ENCODE results near the gene TSEN34.

The TSEN34 gene

GRCh38 chr19:54188215-54188871 is 2.8 kb upstream of the TSEN34 start:
- Histone ChIP-seq H3K4ac (ENCODE audit: low read depth in 1 of 2, low read length in 2 of 2) (peak overlapping the region; percentile 75 to 76), H3K23ac (ENCODE audit: low read length in 2 of 2) (no peak overlapping the region), H2BK120ac (ENCODE audit: low read depth, low read length) (peak overlapping the region; percentile 77), H2BK12ac (ENCODE audit: low read length in 2 of 2) (peak overlapping the region in 1 of 2 experiments; percentile 11), H3K4me3 (ENCODE audit: insufficient read depth in 1 of 2, low read depth in 1 of 2, low read length in 2 of 2) (peak overlapping the region; percentile 78 to 89), H3K9ac (ENCODE audit: low read length) (peak overlapping the region; percentile 94), H3K27me3 (ENCODE audit: control insufficient read depth in 1 of 2, insufficient read depth in 1 of 2, low read length in 2 of 2) (no peaks in the 10 kb centered on the region), H3K14ac (ENCODE audit: low read length in 2 of 2) (peak overlapping the region in 1 of 2 experiments; percentile 9), H2BK5ac (ENCODE audit: low read depth, low read length, poor library complexity, severe bottlenecking) (no peak overlapping the region), H2BK15ac (ENCODE audit: low read depth, poor library complexity, severe bottlenecking) (peak overlapping the region; percentile 70), H4K91ac (ENCODE audit: low read length) (no peak overlapping the region), H4K8ac (ENCODE audit: low read length) (peak overlapping the region; percentile 42), H3K4me2 (ENCODE audit: low read length, poor library complexity, severe bottlenecking) (peak overlapping the region; percentile 83), H3K18ac (ENCODE audit: low read depth in 1 of 2, low read length in 2 of 2) (peak overlapping the region; percentile 64 to 89), H3K36me3 (ENCODE audit: control insufficient read depth in 1 of 2, insufficient read depth in 2 of 2, low read depth in 1 of 2, low read length in 2 of 2) (peaks cover 22 to 27% of the 10 kb centered on the region in 2 experiments), H3K4me1 (ENCODE audit: control insufficient read depth, insufficient read depth, low read depth, low read length) (peaks cover 18% of the 10 kb centered on the region), H3K9me3 (ENCODE audit: control insufficient read depth, low read length) (no peaks in the 10 kb centered on the region), H2AK5ac (ENCODE audit: low read length, severe bottlenecking) (peak overlapping the region; percentile 39), H3K27ac (ENCODE audit: low read length, poor library complexity, severe bottlenecking) (peak overlapping the region; percentile 53), H3K79me1 (replicated peaks; ENCODE audit: low read length, poor library complexity, severe bottlenecking) (peaks cover 28% of the 10 kb centered on the region), H2AFZ (ENCODE audit: low read depth, low read length) (no peak overlapping the region)
- WGBS: 24% methylated on average over 7 of the region's 12 CpGs
- DNase-seq: peak; percentile 65

- H3K4me2 ChIP-seq (ENCODE audit: low read length, poor library complexity, severe bottlenecking): peak within 1 kb of the TSS; percentile 83
- H2AK5ac ChIP-seq (ENCODE audit: low read length, severe bottlenecking): peak within 1 kb of the TSS; percentile 39
- H4K91ac ChIP-seq (ENCODE audit: low read length): peak within 1 kb of the TSS; percentile 92
- H3K4me3 ChIP-seq (ENCODE audit: insufficient read depth in 1 of 2, low read depth in 1 of 2, low read length in 2 of 2): peak within 1 kb of the TSS; percentile 78 to 89
- peaks cover 18% of the 10 kb centered on the region for H3K4me1 ChIP-seq (ENCODE audit: control insufficient read depth, insufficient read depth, low read depth, low read length)
- peak within 1 kb of the TSS; percentile 94 for H3K27ac ChIP-seq (ENCODE audit: low read length, poor library complexity, severe bottlenecking)
- peaks cover 22 to 30% of the 10 kb centered on the region in 2 experiments for H3K36me3 ChIP-seq (ENCODE audit: control insufficient read depth in 1 of 2, insufficient read depth in 2 of 2, low read depth in 1 of 2, low read length in 2 of 2)
- peak within 1 kb of the TSS; percentile 41 for H4K8ac ChIP-seq (ENCODE audit: low read length)
- no peaks in the 10 kb centered on the region for H3K27me3 ChIP-seq (ENCODE audit: control insufficient read depth in 1 of 2, insufficient read depth in 1 of 2, low read length in 2 of 2)
- peak within 1 kb of the TSS in 1 of 2 experiments; percentile 72 for H2BK12ac ChIP-seq (ENCODE audit: low read length in 2 of 2)
- WGBS: under 1% methylated on average over 45 of the region's 64 CpGs
- H2BK5ac ChIP-seq (ENCODE audit: low read depth, low read length, poor library complexity, severe bottlenecking): peak within 1 kb of the TSS; percentile 94
- DNase-seq: no peak
- peak within 1 kb of the TSS; percentile 94 for H3K9ac ChIP-seq (ENCODE audit: low read length)
- H3K9me3 ChIP-seq (ENCODE audit: control insufficient read depth, low read length): no peaks in the 10 kb centered on the region
- H3K4ac ChIP-seq (ENCODE audit: low read depth in 1 of 2, low read length in 2 of 2): peak within 1 kb of the TSS; percentile 10 to 75
- peak within 1 kb of the TSS; percentile 77 for H2BK120ac ChIP-seq (ENCODE audit: low read depth, low read length)
- peak within 1 kb of the TSS; percentile 81 for H2AFZ ChIP-seq (ENCODE audit: low read depth, low read length)
- H3K18ac ChIP-seq (ENCODE audit: low read depth in 1 of 2, low read length in 2 of 2): peak within 1 kb of the TSS; percentile 91 to 92
- H3K14ac ChIP-seq (ENCODE audit: low read length in 2 of 2): peak within 1 kb of the TSS in 1 of 2 experiments; percentile 88
- peaks cover 24% of the 10 kb centered on the region for H3K79me1 ChIP-seq (replicated peaks; ENCODE audit: low read length, poor library complexity, severe bottlenecking)
- peak within 1 kb of the TSS; percentile 75 for H2BK15ac ChIP-seq (ENCODE audit: low read depth, poor library complexity, severe bottlenecking)
- H3K23ac ChIP-seq (ENCODE audit: low read length in 2 of 2): peak within 1 kb of the TSS in 1 of 2 experiments; percentile 74
Measured at GRCh38 chr19:54189145-54189734, 1.9 kb upstream of the TSEN34 start, which contains the start of gene MBOAT7. MBOAT7 (minus strand) TSS chr19:54189580; CDS start chr19:54188508, 1,072 bp downstream.

- Histone ChIP-seq H2AFZ (ENCODE audit: low read depth, low read length) (peak overlapping the region; percentile 33), H3K4ac (ENCODE audit: low read depth in 1 of 2, low read length in 2 of 2) (peak overlapping the region in 1 of 2 experiments; percentile 22), H3K9ac (ENCODE audit: low read length) (peak overlapping the region; percentile 94), H3K4me2 (ENCODE audit: low read length, poor library complexity, severe bottlenecking) (peak overlapping the region; percentile 44), H2BK120ac (ENCODE audit: low read depth, low read length) (peak overlapping the region; percentile 44), H2BK5ac (ENCODE audit: low read depth, low read length, poor library complexity, severe bottlenecking) (peak overlapping the region; percentile 94), H4K8ac (ENCODE audit: low read length) (peak overlapping the region; percentile 41), H4K91ac (ENCODE audit: low read length) (peak overlapping the region; percentile 92), H3K27ac (ENCODE audit: low read length, poor library complexity, severe bottlenecking) (peak overlapping the region; percentile 94), H2BK12ac (ENCODE audit: low read length in 2 of 2) (peak overlapping the region in 1 of 2 experiments; percentile 8), H3K14ac (ENCODE audit: low read length in 2 of 2) (peak overlapping the region in 1 of 2 experiments; percentile 80), H3K9me3 (ENCODE audit: control insufficient read depth, low read length) (no peaks in the 10 kb centered on the region), H3K18ac (ENCODE audit: low read depth in 1 of 2, low read length in 2 of 2) (peak overlapping the region; percentile 91 to 92), H3K23ac (ENCODE audit: low read length in 2 of 2) (no peak overlapping the region), H3K4me1 (ENCODE audit: control insufficient read depth, insufficient read depth, low read depth, low read length) (peaks cover 18% of the 10 kb centered on the region), H2AK5ac (ENCODE audit: low read length, severe bottlenecking) (no peak overlapping the region), H2BK15ac (ENCODE audit: low read depth, poor library complexity, severe bottlenecking) (peak overlapping the region; percentile 75), H3K27me3 (ENCODE audit: control insufficient read depth in 1 of 2, insufficient read depth in 1 of 2, low read length in 2 of 2) (no peaks in the 10 kb centered on the region), H3K36me3 (ENCODE audit: control insufficient read depth in 1 of 2, insufficient read depth in 2 of 2, low read depth in 1 of 2, low read length in 2 of 2) (peaks cover 25 to 36% of the 10 kb centered on the region in 2 experiments), H3K79me1 (replicated peaks; ENCODE audit: low read length, poor library complexity, severe bottlenecking) (peaks cover 23% of the 10 kb centered on the region), H3K4me3 (ENCODE audit: insufficient read depth in 1 of 2, low read depth in 1 of 2, low read length in 2 of 2) (peak overlapping the region; percentile 64 to 89)
- 1% methylated on average over 65 of the region's 65 CpGs for WGBS
- DNase-seq: peak; percentile 100
Measured at GRCh38 chr19:54189735-54190502, 1.2 kb upstream of the TSEN34 start.

Data from mesenchymal stem cell (in vitro differentiated cells and primary cell).